ENCODE data around the gene NRAP.
"Not testable (repeated sequence)": the region's sequence is repeated elsewhere in the genome, so short reads cannot be mapped to it uniquely, and the experiment has no call there.

NRAP gene

DNA sequence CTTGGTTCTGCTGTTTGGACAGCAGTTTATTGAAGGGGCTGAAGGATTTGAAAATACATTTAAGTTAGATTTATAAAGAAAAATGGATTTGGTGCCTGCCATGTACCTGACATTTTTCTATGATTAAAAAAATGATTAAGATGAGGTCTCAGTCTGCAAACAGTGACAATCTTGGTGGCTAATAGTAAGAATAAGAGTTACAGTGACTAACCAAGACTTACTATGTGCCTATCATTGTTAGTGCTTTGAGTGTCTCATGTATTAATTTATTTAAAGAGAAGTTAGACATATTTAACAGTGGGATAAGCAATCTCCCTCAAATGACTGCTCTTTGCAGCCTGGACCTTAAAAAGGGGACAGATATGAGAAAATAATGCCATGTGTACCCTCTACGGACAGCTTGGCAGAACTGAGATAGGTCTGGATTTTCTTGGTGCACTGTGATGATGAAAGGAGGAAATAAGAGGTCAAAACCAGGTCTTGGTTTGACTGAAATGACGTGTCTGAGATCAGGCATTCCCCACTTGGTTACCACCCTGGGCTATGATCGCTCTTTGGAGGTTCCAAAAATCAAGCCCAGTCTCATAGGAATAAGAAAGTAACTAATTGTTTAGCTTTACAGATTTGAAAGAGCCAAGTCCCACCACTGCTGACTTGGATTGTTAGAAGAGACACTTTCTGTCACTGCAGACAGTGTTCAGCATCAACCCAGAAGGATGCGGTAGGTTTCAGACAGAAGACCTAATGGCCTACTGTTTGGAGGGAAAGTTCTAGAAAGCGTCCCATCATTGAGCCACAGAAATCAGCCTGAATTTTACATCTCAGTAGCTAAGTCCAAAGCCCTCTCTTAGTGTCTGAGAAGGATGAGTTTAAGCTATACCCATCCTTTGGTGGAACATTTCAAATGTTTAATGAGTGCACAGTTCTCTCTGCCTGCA lies 18.0 kb upstream of the NRAP start:
- H3K4me3 ChIP-seq (ENCODE audit: low read depth, low read length): no peak overlapping the region
- DNase-seq (ENCODE audit: low read depth): no peak

DNA sequence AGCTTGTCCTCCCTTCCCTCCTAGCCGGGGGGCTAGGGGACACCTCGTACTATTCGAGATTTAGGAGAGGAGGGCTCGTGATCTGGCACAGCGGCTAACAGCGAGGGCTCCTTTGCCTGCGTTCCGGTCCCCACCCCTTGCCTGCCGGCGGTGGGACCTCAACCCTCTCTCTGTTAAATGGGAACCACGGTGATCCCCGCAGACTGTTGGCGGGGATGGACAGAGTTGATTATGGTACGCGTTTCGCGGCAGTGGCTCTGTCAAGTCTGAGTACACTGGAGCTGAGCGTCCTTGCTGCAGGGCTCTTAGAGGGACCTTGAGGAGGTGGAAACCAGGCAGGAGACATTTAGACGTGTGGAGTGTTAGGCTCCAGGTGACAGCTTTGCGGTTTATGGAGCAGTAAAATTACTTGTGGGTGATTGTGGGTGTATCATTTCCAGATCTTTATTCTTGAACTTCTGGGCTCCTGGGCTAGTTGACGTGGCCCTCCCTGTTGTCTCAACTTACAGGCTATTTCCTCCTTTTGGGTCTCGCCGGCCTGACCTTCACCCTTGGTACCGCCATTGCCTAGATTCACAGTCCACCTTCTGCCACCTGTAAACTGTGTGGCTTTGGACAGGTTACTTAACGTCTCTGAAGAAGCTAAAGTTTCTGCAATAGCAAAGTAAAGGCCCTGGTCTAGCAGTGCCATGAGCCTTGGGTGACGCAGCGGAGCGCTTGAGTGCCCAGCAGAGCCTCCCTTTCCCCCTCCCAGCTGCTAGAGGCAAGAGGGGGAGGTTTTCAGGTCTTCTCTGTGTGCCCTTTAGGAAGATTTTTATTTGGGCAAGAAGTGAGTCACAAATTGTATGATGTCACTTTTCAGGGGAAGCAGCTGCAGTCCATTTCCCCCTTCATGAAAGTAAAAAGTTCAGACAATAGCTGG lies 16.6 kb upstream of the NRAP start:
- peak overlapping the region; percentile 97 for H3K4me3 ChIP-seq (ENCODE audit: low read depth, low read length)
- no peak for DNase-seq (ENCODE audit: low read depth)

DNA sequence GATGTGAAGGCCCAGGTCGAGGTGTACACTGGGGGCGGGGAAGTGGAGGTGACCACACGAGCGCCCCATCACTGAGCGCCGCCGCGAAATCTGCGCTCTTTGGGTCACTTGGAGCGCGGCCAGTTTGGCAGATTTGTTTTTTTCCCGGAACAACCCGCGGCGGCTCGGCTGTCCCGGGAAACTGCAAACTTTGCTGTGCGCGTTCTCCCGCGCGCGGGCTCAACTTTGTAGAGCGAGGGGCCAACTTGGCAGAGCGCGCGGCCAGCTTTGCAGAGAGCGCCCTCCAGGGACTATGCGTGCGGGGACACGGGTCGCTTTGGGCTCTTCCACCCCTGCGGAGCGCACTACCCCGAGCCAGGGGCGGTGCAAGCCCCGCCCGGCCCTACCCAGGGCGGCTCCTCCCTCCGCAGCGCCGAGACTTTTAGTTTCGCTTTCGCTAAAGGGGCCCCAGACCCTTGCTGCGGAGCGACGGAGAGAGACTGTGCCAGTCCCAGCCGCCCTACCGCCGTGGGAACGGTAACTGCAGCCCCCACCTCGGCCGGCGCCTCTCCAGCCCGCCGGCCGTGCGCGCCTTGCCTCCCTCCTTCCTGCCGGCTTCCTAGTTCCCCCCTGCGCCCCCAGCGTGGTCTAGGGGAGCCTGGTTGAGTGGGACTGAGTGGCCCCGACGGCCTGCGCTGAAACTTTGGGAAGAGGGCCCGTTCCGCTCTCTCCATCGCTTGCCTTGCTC lies 15.8 kb upstream of the NRAP start, which contains the start of gene CASP7:
TSS of gene CASP7 (plus strand) at position 450 of the 727 bp plus-strand sequence. CDS start 17,582 bp downstream, outside the sequence.
- DNase-seq (ENCODE audit: low read depth): no peak
- H3K4me3 ChIP-seq (ENCODE audit: low read depth, low read length): peak within 1 kb of the TSS; percentile 97

DNA sequence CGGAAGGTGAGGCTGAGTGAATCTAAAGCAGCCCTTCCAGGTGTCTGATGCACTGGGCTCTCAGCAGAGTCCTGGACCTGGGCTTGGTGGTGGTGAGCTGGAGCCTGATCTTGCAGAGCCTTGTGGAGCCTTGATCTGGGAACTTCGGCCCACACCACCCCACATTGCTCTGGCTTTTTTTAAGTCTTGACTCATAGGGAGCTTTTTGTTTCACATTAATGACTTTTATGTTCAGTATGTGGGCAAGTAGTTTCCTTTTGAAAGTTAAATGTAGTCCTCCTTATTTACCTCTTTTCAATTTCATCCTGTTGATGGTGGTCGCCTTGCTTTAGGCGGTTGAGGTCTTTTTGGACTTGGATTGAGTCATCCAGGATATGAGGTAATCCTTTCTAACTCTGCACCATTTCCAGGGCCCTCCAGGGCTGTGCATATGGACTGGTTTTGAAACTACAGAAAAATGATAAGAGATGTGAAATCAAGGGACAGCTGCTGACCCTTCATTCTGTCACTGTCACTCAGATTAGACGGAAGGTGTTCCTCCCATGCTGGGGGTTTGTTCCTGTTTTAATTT lies 2.9 kb upstream of the NRAP start:
- H3K4me3 ChIP-seq (ENCODE audit: low read depth, low read length): no peak overlapping the region
- DNase-seq (ENCODE audit: low read depth): no peak

DNA sequence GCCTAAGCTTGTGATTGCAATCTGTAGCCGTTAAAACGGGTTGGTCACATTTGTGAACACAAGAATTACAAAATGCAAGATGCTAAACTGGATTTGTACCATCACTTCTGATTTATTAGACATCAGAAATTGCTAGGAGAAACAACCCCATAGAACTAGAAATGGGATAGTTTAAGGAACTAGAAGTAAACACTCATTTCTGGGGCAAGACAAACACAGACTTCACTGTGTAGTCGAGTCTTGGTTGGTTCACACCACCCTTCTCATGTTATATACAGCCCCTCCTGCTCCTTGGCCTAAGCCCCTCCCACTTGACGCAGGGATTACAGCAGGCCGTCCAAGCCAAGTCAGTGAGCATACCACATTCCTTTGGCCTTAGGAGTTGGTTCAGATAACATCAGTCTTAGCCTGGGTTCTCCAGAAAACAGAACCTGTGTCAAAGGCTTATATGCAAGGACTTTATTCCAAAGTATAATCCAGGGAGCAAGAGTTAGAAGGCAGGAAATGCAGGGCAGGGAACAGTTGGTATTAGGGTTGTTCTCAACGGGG lies 2.0 kb upstream of the NRAP start:
- H3K4me3 ChIP-seq (ENCODE audit: low read depth, low read length): no peak overlapping the region
- peak; percentile 62 for DNase-seq (ENCODE audit: low read depth)

DNA sequence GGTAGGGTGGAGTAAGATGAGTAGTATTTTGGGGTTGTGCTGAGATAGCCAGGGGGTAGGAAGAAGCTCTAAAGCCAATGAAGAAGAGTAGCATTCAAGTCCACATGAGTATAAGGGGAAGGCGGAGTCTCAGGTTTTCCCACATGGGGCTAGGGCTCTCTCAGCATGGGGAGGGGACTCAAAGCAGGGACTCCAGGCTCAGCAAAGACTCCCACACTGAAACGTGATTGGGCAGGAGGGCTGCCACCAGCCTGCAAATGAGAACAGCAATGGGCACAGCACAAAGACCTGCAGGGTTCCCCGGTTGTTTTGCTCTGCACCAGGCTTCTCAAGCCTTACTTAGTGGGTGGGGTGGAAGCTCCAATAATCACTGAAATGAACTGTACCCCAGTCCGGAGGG lies 1.5 kb upstream of the NRAP start:
- H3K4me3 ChIP-seq (ENCODE audit: low read depth, low read length): no peak overlapping the region
- DNase-seq (ENCODE audit: low read depth): no peak

DNA sequence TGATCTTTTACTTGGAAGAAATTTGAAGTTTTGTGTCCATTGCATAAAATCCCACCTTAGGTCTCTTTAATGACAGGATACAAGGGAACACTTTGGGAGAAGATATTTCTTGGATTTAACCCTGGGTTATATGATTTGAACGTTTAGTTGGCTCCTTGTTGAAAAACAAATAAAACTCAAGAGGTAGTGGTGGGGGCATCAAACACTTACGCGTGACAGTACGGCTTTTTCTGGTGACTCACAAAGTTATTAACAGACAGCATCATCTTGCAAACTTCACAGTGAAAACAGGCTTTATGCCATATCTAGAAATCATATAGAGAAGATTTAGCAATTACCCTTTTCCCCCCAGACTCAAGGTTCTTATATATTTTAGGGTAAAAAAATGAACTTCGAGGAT lies 699 bp downstream of the NRAP start:
- H3K4me3 ChIP-seq (ENCODE audit: low read depth, low read length): no peak overlapping the region
- DNase-seq (ENCODE audit: low read depth): no peak

DNA sequence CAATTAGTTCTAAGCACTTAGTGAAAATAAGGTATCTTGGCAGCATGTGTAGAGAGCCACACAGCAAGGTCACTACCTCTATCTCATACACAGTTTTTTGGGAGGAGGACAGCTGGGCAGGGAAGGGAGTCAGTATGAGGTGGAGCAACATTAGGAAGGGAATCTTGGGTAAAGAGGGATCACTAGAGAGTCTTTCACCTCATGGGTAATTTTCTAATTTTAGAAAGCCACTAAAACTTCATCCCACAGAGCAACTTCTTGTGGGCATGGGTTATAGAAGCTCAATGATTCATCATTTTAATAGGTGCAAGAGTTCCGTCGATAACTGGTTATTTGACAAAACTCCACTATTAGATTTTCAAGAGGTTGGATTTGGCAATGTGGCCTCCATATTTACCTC lies 2.5 kb downstream of the NRAP start:
- DNase-seq (ENCODE audit: low read depth): no peak
- H3K4me3 ChIP-seq (ENCODE audit: low read depth, low read length): no peak overlapping the region

DNA sequence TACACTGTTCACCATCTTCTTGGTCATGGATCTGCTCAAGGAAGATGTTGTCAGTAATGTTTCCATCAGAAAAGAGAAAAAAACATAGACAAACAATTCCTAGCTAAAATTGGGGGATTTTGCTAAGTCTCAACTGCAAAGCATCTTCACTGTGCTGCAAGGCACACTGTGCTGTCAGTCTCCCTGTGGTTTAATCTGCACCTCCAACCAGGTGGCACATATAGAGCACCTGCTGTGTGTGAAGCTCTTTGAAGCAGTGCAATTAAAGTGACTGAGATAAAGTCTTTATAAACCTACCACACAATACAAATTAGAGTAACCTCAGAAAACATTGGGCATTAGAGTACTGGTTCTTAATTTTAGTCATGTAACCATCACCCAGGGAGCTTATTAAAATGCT lies 6.3 kb downstream of the NRAP start:
- no peak overlapping the region for H3K4me3 ChIP-seq (ENCODE audit: low read depth, low read length)
- no peak for DNase-seq (ENCODE audit: low read depth)

DNA sequence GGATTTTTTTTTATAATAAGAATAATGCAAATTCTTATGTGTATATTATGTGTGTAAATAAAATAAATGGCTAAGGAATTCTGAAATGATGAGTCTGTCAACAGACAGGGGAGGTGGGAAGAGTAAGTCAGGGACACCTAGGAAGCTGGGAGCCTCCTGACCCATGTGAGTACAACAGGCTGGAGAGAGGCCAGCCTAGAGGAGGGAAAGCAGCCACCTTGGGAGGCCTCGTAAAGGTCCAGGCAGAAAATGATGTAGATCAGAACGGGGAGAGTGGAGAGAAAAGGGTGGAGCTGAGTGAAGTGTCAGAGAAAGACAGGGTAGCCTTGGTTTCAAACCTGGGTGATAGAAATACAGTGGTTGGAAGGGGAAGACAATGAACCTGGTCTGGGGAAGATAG lies 6.9 kb downstream of the NRAP start:
- no peak for DNase-seq (ENCODE audit: low read depth)
- no peak overlapping the region for H3K4me3 ChIP-seq (ENCODE audit: low read depth, low read length)

DNA sequence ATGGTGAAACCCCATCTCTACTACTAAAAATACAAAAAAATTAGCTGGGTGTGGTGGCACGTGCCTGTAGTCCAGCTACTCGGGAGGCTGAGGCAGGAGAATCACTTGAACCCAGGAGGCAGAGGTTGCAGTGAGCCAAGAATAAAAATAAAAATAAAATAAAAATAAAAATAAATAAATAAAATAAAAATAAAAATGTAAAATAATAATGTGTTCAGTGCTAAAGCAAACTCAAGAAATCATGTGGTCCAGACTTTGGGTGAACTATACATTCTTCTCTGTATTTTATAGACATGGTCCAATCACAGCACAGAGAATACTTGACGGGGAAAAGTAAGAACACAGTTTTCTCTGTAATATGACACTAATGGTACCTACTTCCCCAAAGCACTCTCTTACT lies 11.4 kb downstream of the NRAP start:
- DNase-seq (ENCODE audit: low read depth); H3K4me3 ChIP-seq (ENCODE audit: low read depth, low read length): not testable (repeated sequence)

DNA sequence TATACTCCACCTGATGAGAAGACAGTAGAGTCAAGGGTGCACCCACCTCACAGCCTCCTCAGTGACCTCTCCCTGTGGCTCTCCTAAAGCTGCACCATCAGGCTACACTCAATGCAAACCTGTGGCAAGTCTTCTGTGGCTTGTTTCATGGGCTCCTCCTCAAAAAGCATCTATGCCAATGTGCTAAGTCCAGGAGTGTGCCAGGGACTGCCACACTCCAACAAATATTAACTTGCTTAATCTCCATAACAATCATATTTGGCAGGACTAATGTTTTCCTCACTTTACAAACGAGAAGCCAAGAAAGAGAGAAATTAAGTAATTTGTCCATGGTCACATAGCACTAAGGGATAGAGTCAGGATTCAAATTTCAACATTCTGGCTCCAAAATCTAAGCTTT lies 11.9 kb downstream of the NRAP start:
- no peak overlapping the region for H3K4me3 ChIP-seq (ENCODE audit: low read depth, low read length)
- DNase-seq (ENCODE audit: low read depth): no peak

DNA sequence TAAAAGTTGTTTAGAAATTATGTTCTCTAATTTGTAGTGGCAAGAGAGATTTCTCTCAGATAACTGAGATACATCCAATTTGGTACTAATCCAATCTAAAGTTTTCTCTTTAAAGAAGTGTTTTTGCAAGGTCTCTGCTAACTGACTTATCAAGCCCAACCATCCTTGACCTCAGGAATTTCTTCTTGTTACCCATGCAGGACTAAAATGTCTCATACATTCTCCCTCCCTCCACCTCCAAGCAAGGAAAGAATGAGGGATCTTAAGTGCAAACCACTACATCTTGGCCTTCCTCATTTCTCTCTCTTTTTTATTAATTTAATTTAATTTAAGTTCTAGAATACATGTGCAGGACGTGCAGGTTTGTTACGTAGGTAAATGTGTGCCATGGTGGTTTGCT lies 12.8 kb downstream of the NRAP start:
- no peak overlapping the region for H3K4me3 ChIP-seq (ENCODE audit: low read depth, low read length)
- no peak for DNase-seq (ENCODE audit: low read depth)

DNA sequence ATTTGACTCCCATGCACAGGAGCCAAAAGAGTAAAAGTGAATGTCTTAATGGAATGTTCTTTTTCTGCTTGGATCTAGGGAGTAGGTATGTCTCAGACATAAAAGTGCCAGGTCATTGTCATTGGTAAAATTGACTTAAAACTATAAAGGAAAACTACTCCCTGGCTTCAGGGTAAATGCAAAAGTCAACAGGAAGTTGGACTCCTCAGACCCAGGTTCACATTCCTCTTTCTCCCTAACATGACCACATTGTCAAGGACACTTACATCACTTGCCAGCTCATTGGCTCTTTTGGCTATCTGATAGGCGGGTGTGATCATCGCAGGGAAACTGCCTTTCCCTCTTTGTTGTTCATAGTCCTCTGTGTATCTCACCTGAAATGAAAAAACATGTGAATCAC lies 13.7 kb downstream of the NRAP start:
- H3K4me3 ChIP-seq (ENCODE audit: low read depth, low read length): no peak overlapping the region
- no peak for DNase-seq (ENCODE audit: low read depth)

DNA sequence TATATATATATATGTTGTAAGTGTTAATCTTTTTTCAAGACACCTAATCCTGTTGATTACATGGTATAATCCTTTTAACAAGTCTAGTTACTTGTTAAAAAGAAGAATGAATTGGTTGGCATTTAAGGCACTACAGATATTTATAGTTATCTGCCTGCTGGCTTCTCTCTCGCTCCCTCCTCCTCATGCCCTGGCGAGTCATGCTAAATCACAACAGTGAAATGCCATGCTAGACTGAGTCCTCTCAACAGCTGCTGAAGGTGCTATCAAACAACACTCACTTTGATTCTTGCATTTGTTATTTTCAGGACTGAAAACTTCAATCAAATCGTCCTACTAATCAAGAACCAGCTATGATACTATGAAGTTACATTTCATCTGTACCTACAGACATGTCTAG lies 15.4 kb downstream of the NRAP start:
- H3K4me3 ChIP-seq (ENCODE audit: low read depth, low read length): no peak overlapping the region
- DNase-seq (ENCODE audit: low read depth): no peak

DNA sequence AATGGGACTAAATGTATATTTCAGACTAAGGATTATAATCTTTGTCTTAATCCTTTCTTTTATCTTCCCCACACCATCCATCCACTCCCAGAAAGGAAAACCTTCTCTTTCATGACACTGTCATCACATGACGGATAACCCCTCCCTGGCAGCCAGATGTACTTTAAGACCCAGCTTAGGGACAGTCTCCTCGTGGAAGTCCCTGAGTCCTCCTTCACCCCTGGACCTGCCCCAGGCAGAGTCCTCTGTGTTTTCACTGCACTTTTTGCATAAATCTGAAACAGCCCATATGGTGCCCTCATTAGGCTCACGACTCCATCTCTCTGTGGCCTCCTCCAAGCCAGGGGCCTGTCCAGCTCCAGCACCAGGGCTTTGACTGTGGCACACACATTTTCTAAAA lies 16.0 kb downstream of the NRAP start:
- H3K4me3 ChIP-seq (ENCODE audit: low read depth, low read length): no peak overlapping the region
- no peak for DNase-seq (ENCODE audit: low read depth)

DNA sequence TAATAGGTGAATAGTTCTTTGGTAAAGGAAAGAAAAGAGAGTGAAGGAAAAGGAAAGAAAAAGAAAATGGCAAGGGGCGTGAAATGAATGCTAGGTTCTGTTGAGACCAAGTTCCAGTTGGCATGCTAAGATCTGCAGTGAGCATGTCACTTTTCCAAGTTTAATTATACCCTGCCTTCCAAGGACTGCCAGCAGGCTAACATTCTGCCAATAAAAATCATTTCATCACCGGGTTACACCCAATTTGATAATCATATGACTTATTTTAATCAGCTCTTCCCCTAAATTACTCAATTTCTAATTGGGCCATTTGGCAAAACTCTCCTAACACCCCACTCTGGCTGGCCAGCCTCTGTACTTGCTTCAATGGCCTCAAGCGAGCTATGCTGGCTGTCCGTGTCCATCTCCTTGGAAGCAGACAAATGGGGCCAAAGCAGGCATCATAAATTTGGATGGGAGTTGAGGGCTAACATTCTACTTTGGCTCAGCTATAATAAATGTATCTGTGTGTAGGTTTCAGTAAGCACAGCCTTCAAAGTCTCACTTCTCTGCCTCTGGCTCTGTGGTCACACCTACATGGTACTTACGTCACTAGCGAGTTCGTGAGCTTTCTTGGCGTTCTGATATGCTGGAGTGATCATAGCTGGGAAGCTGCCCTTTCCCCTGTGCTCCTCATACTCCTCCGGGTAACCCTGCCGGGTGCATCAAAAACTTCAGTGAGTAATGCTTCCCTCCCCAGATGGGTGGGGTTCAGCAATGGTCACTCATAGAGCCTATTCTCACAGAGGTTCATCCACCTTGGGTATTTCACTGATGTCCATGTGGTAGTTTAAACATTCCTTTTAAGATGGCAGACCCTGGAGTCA lies 17.3 kb downstream of the NRAP start:
- no peak overlapping the region for H3K4me3 ChIP-seq (ENCODE audit: low read depth, low read length)
- DNase-seq (ENCODE audit: low read depth): no peak
